ENCODE measurements around the gene POLD3. TPM values are rescaled to one million over a fixed set of nuclear protein-coding genes. Genes with fewer than 3 reads are reported as not detected.

Gene POLD3
- total RNA-seq, 3 donors from 2014 or later, result 18.3 to 32.4 (median 20.6) TPM

- Histone ChIP-seq H3K4me3 (no peak overlapping the region), H3K9me3 (no peaks in the 10 kb centered on the region), H3K4me1 (ENCODE audit: low read depth) (no peaks in the 10 kb centered on the region), H3K36me3 (ENCODE audit: low read depth) (no peaks in the 10 kb centered on the region)
- no peak for ATAC-seq
- no peak for DNase-seq
- intact Hi-C loops (cut with DNase I, micrococcal nuclease), result no loop called here
- TF ChIP-seq, protein P1, sequence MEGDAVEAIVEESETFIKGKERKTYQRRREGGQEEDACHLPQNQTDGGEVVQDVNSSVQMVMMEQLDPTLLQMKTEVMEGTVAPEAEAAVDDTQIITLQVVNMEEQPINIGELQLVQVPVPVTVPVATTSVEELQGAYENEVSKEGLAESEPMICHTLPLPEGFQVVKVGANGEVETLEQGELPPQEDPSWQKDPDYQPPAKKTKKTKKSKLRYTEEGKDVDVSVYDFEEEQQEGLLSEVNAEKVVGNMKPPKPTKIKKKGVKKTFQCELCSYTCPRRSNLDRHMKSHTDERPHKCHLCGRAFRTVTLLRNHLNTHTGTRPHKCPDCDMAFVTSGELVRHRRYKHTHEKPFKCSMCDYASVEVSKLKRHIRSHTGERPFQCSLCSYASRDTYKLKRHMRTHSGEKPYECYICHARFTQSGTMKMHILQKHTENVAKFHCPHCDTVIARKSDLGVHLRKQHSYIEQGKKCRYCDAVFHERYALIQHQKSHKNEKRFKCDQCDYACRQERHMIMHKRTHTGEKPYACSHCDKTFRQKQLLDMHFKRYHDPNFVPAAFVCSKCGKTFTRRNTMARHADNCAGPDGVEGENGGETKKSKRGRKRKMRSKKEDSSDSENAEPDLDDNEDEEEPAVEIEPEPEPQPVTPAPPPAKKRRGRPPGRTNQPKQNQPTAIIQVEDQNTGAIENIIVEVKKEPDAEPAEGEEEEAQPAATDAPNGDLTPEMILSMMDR (IDR thresholded peaks at IDR 0.05), result no peak
These were observed 97.3 kb downstream of the POLD3 start for GRCh38 chr11:74689666-74690065.

GRCh38 chr11:74691755-74692154 is 99.4 kb downstream of the POLD3 start:
- no peaks in the 10 kb centered on the region for H3K9me3 ChIP-seq
- intact Hi-C loops (cut with DNase I, micrococcal nuclease), result no loop called here
- no peak for ATAC-seq
- H3K4me1 ChIP-seq (ENCODE audit: low read depth), result no peaks in the 10 kb centered on the region
- no peak for DNase-seq
- TF ChIP-seq, protein P1 (IDR thresholded peaks at IDR 0.05), result no peak
- H3K4me3 ChIP-seq, result no peak overlapping the region
- no peaks in the 10 kb centered on the region for H3K36me3 ChIP-seq (ENCODE audit: low read depth)

Other genes starting within 250 kb of the POLD3 start
- 10 to 100 TPM in 2 of 3 donors, 1 to 10 TPM in 1; 8.3 to 12.2 (median 12.0) TPM for gene PGM2L1, start 194.1 kb upstream of the POLD3 start, total RNA-seq
- gene KCNE3, start 125.0 kb upstream of the POLD3 start, total RNA-seq, result 10 to 100 TPM in 2 of 3 donors, 1 to 10 TPM in 1; 8.5 to 27.5 (median 23.4) TPM
- 1 to 10 TPM; 3.2 to 4.8 (median 4.1) TPM for gene LIPT2, start 98.9 kb upstream of the POLD3 start, total RNA-seq
- gene CHRDL2, start 138.8 kb downstream of the POLD3 start, total RNA-seq, result 10 to 100 TPM in 2 of 3 donors, not detected in 1; 41.2 to 52.2 TPM
- gene RNF169, start 156.3 kb downstream of the POLD3 start, total RNA-seq, result 10 to 100 TPM; 12.5 to 22.0 (median 14.0) TPM